ENCODE data around the gene RAMACL.

Gene RAMACL

DNA sequence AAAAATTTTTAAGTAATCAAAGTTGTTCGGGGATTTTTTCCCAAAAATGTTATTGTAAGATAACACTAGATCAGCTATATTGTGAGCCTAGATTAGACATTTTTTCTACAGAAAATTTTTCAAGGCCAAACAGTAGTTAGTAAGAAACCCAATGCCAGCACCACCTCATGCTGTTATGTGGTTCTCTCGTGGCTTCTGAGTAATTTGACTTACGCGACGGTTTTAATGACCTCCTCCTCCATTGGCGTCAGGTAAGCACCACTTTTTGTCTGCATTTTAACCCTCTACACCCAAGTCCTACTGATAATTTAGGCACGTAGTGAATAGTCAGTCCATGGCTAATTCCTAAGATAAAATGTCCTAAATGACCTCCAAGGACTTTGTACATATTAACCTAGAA lies 30.9 kb upstream of the RAMACL start:
- no peak for DNase-seq

GRCh38 chr6:166616261-166617238 lies 30.1 kb upstream of the RAMACL start:
- DNase-seq, result no peak

GRCh38 chr6:166615059-166615770 lies 28.7 kb upstream of the RAMACL start:
- no peak for DNase-seq

DNA sequence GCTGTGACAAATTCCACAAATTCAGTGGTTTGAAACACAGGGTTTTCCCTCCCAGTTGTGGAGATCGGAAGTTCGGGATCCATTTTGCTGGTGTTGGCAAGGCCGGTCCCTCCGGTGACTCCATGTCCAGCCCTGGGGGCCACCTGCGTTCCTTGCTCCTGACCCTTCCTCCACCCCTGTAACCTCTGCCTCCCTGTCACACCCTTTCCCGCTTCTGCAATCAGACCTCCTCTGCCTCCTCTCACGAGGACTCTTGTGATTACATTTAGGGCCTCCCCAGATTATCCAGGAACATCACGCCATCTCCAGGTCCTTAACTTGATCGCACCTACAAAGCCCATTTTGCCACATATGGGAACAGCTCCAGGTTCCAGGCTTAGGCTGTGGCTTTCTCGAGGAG lies 28.1 kb upstream of the RAMACL start:
- DNase-seq, result no peak

GRCh38 chr6:166614171-166614583 lies 27.7 kb upstream of the RAMACL start:
- DNase-seq, result no peak

- no peak for DNase-seq
These were observed 26.5 kb upstream of the RAMACL start for GRCh38 chr6:166613027-166613426.

- DNase-seq, result no peak
These were observed 26.0 kb upstream of the RAMACL start for GRCh38 chr6:166612471-166612881.

DNA sequence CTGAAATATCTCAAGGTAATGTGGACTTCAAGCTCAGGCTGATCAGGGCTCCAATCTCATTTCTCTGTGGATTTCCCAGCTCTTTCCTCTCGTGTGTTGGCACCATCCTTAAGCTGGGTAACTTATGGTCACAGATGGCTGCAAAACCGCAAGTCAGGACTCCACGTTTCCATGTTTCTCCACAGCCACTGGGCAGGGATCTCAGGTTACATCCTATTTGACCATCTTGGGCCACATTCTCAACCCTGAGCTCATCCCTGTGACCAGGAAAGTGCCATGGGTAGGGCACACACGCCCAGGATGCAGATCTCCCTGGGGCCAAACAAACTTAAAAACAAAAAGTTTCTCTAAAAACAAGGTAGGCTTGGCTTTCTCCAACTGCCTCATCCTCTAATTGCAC lies 25.2 kb upstream of the RAMACL start:
- DNase-seq, result peak in 1 of 2 experiments; percentile 35

DNA sequence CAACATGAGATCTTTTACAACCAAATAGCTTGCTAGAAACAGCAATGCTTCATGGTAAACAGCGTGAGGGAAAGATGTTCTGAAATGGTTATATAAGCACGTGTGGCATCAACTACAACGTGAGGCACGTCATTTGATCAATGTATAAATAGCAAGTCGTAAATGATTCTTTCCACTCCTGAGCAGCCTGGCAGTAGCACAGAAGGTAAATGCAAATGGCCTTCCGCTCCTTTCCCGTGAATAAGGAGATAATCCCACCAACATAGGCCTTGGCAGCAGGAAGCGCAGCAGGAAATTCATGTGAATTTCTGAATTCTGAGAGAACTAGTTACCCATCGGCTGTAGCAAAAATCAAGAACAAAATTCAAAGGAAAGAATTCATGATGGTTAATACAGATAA lies 23.6 kb upstream of the RAMACL start:
- no peak for DNase-seq

- no peak for DNase-seq
These were observed 22.3 kb upstream of the RAMACL start for GRCh38 chr6:166608774-166609173.

DNA sequence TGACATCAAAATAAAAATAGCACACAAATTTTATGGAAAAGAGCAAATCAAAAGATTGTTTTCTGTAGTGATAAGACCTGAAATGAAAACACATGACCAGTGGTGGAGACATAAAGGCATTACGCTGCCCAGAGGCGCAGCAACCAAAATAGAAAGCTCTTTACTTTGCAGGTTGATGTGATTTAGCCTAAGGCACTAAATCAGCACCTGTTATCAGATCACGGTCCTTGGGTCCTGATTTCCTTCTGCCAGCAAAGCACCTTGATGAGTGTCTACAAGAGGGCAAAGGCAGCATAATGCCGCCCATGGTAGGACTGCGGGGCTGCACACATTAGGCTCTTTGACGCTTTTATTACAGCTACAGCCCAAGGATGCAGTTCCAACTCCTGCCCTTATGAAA lies 19.3 kb upstream of the RAMACL start:
- no peak for DNase-seq

DNA sequence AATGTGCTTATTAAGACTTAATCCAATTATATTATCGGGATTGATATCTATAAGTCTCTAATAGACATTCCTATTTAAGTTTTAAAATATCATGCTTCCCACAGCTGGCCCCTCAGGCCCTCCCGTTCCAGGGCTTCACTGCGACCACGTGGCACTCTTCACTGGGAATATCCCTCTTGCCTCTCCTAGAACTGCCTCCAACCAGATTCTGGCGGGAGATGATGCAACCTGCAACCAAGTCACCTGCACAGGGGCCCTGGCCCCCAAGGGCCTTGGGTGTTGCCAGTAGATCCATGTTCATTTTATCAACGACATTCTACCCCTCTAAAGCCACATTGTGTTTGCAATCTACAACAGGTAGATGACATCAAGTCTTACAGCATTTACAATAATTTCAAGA lies 18.4 kb upstream of the RAMACL start:
- DNase-seq, result no peak

DNA sequence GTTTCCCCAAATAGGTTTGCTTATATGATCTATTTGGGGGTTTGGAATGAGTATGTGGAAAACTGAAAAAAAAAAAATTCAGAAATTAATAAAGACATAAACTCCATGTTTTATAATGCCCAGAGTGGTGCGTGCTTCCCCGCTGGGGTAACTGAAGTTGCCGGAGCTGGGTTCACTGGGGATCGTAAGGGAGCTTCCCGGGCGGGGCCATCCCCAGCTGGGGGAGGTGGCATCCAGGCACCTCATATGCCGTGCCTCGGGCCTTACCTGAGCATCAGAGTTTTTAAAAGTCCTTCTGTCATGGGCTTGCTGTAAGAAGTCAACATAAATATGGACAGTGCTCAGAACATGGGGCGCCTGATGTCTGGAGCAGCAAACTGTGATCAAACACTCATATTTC lies 17.9 kb upstream of the RAMACL start:
- no peak for DNase-seq

GRCh38 chr6:166603043-166603690 lies 16.7 kb upstream of the RAMACL start:
- no peak for DNase-seq

GRCh38 chr6:166601956-166602355 lies 15.5 kb upstream of the RAMACL start:
- DNase-seq, result no peak

DNA sequence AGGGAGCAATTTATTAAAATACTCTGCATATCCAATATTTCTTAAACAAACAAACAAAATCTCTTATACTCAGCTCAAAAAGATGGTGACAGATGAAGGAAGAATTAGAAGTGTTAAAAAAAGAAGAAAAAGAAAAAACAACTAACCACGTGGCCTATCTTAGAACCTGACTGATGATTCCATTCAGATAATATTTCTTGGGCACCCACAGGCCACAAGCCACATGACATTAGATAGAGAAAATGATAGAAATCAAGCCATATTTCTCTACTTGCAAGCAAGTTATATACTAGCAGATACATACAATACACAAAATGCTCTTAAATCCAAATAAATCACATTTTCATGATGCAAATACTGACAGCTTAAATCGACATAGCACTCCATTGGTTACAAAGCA lies 14.5 kb upstream of the RAMACL start:
- no peak for DNase-seq

DNA sequence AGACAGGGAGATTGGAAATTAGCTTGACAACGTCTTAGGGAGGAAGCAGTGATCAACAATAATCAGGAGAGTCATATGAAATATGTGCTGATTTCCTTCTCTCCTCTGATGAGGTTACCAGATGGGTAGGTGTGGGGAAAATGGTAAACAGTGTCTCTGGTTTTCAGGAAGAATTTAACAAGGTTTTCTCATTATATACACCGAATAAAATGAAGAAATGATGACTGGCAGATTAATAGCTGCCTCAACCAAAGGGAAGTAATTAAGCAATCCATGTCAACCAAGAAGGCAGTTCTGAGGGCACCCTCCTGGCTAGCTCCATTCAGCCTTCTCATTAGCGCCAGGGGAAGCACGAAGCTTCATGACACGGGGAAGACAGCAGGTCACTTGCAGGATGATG lies 12.7 kb upstream of the RAMACL start:
- DNase-seq, result no peak

DNA sequence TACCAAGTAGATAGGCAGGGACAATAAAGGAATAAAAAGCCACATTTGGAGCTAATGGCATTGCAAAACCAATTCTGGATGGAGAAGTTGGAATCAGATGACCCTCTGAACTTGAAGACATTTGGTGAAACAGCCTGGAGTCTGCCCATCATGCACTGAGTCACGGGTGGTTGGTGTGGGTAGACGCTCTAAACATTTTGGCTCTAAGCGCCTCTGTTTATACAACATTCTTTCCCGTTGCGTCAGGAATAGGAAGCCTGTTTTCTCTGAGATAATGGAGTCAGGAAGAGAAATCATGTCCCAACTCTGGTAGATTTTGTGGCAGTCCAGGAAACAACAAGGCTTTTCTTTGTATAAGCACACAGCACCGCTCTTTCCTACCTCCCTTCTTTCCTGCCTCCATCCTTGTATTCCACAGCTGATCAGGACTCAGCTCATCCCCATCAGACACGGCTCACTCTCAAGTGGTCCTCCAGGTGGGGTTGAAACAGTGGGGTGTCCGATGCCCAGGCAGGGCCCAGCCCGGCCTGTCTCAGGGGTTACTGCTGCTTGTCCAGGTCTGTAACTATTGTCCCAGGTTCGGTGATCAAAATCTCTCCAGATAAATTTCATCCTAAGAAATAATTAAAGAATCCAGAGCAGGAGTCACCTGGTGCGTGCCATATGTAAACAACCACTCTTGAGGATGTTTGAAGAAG lies 12.1 kb upstream of the RAMACL start:
- DNase-seq, result no peak

- DNase-seq, result no peak
These were observed 11.4 kb upstream of the RAMACL start for GRCh38 chr6:166597711-166598440.

GRCh38 chr6:166596776-166597507 lies 10.5 kb upstream of the RAMACL start:
- no peak for DNase-seq

DNA sequence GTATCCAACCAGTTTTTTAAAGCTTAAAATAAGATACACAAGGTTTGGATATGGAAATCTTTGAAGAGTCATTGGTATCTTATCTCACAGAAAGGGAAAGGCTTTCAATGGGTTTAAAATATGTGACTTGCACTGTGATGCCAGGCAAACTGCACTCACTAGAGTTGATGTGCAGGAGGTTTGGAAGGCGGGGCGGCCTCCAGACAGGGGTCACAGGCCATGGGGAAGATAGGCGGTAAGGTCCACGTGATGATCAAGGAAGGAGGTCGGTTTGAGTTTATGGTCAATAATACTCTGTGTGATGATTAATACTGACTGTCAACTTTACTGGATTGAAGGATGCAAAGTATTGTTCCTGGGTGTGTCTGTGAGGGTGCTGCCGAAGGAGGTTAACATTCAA lies 9.5 kb upstream of the RAMACL start:
- no peak for DNase-seq
